ENCODE data around the gene RFXAP.

RFXAP gene

DNA sequence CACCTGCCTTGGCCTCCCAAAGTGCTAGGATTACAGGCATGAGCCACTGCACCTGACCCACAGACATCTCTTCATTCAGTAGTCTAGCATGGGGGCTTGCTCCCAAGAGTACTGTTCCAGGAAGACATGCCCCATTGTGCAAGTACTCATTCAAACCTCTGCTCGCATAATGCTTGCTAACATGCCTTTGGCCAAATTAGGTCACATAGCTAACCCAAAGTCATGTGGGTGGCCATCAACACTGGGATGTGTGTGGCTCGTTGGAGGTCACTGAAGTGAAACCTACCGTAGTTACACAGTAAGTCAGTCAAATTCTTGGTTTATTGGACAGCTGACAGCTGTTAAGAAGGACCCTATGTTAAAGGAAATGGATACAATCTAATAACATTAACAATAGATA lies 20.3 kb downstream of the RFXAP start:
- Histone ChIP-seq H3K4me1 (ENCODE audit: control insufficient read depth in 2 of 2, insufficient read depth in 2 of 2, low read length in 2 of 2) (no peaks in the 10 kb centered on the region), H3K36me3 (ENCODE audit: control insufficient read depth in 2 of 2, insufficient read depth in 2 of 2, low read length in 2 of 2) (no peaks in the 10 kb centered on the region), H3K9ac (ENCODE audit: low read depth in 1 of 2, low read length in 2 of 2) (no peak overlapping the region), H3K9me3 (ENCODE audit: control insufficient read depth in 2 of 2, low read length in 2 of 2) (no peaks in the 10 kb centered on the region), H3K27me3 (ENCODE audit: control insufficient read depth in 2 of 2, insufficient read depth in 2 of 2, low read length in 2 of 2) (no peaks in the 10 kb centered on the region), H3K27ac (ENCODE audit: low read depth in 2 of 2, low read length in 2 of 2) (no peak overlapping the region), H3K4me3 (ENCODE audit: low read length in 2 of 2) (no peak overlapping the region)

DNA sequence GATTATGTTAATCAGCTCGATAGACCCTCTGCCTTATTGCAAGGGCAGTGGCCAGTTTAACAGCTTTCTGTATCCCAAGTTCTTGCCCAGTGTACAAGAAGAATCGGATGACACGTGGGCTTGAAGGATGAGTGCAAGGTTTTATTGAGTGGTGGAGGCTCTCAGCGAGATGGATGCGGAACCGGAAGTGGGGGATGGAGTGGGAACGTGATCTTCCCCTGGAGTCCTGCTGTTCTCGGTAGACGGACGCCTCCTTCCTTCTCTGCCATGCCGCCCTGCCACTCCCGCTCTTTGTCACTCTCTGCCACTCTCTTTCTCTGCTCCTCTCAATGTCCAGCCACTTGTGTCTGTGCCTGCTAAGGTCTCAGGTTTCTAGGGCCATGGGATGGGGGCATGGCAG lies 21.0 kb downstream of the RFXAP start:
- no peaks in the 10 kb centered on the region for H3K27me3 ChIP-seq (ENCODE audit: control insufficient read depth in 2 of 2, insufficient read depth in 2 of 2, low read length in 2 of 2)
- H3K9ac ChIP-seq (ENCODE audit: low read depth in 1 of 2, low read length in 2 of 2), result no peak overlapping the region
- no peak overlapping the region for H3K27ac ChIP-seq (ENCODE audit: low read depth in 2 of 2, low read length in 2 of 2)
- no peak overlapping the region for H3K4me3 ChIP-seq (ENCODE audit: low read length in 2 of 2)
- H3K9me3 ChIP-seq (ENCODE audit: control insufficient read depth in 2 of 2, low read length in 2 of 2), result no peaks in the 10 kb centered on the region
- H3K36me3 ChIP-seq (ENCODE audit: control insufficient read depth in 2 of 2, insufficient read depth in 2 of 2, low read length in 2 of 2), result no peaks in the 10 kb centered on the region
- H3K4me1 ChIP-seq (ENCODE audit: control insufficient read depth in 2 of 2, insufficient read depth in 2 of 2, low read length in 2 of 2), result no peaks in the 10 kb centered on the region

DNA sequence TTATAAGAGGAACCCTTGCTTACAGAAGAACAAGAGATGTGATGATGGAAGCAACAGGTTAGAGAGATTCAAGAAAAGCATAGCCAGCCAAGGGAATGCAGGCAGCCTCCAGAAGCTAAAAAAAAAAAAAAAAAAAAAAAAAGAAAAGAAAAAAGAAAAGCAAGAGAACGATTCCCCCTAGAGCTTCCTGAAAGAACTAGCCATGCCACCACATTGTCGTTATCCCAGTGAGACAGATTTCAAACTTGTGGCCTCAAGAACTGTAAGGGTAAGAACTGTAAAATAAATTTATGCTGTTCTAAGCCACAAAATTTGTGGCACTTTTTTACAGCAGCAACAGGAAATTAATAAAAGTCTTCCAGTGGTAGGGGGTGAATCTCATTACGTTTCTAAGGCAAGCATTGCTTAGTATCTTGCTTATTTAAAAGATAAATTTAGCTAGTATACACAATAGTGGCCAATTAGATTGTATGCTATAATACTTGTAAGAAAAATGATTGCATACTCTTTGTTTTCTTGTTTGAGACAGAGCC lies 21.8 kb downstream of the RFXAP start:
- no peak overlapping the region for H3K9ac ChIP-seq (ENCODE audit: low read depth in 1 of 2, low read length in 2 of 2)
- H3K27ac ChIP-seq (ENCODE audit: low read depth in 2 of 2, low read length in 2 of 2), result no peak overlapping the region
- no peaks in the 10 kb centered on the region for H3K9me3 ChIP-seq (ENCODE audit: control insufficient read depth in 2 of 2, low read length in 2 of 2)
- no peak overlapping the region for H3K4me3 ChIP-seq (ENCODE audit: low read length in 2 of 2)
- no peaks in the 10 kb centered on the region for H3K4me1 ChIP-seq (ENCODE audit: control insufficient read depth in 2 of 2, insufficient read depth in 2 of 2, low read length in 2 of 2)
- H3K27me3 ChIP-seq (ENCODE audit: control insufficient read depth in 2 of 2, insufficient read depth in 2 of 2, low read length in 2 of 2), result no peaks in the 10 kb centered on the region
- H3K36me3 ChIP-seq (ENCODE audit: control insufficient read depth in 2 of 2, insufficient read depth in 2 of 2, low read length in 2 of 2), result no peaks in the 10 kb centered on the region

DNA sequence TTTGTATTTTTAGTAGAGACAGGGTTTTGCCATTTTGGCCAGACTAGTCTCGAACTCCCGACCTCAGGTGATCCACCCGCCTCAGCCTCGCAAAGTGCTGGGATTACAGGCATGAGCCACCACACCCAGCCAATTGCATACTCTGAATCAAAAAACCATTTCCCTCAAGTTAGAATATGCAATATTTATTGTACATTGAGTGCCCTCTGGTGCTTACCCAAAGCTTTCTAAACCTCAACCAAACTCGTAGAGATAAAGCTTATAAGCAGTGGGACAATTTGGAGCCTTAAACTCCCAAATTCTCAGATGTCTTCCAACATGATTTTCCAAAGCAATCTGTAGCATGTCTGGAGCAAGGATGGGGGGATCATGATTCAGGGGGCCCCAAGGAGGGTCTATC lies 22.4 kb downstream of the RFXAP start:
- H3K9me3 ChIP-seq (ENCODE audit: control insufficient read depth in 2 of 2, low read length in 2 of 2), result no peaks in the 10 kb centered on the region
- no peak overlapping the region for H3K27ac ChIP-seq (ENCODE audit: low read depth in 2 of 2, low read length in 2 of 2)
- no peaks in the 10 kb centered on the region for H3K27me3 ChIP-seq (ENCODE audit: control insufficient read depth in 2 of 2, insufficient read depth in 2 of 2, low read length in 2 of 2)
- H3K36me3 ChIP-seq (ENCODE audit: control insufficient read depth in 2 of 2, insufficient read depth in 2 of 2, low read length in 2 of 2), result no peaks in the 10 kb centered on the region
- H3K9ac ChIP-seq (ENCODE audit: low read depth in 1 of 2, low read length in 2 of 2), result no peak overlapping the region
- H3K4me3 ChIP-seq (ENCODE audit: low read length in 2 of 2), result no peak overlapping the region
- H3K4me1 ChIP-seq (ENCODE audit: control insufficient read depth in 2 of 2, insufficient read depth in 2 of 2, low read length in 2 of 2), result no peaks in the 10 kb centered on the region

DNA sequence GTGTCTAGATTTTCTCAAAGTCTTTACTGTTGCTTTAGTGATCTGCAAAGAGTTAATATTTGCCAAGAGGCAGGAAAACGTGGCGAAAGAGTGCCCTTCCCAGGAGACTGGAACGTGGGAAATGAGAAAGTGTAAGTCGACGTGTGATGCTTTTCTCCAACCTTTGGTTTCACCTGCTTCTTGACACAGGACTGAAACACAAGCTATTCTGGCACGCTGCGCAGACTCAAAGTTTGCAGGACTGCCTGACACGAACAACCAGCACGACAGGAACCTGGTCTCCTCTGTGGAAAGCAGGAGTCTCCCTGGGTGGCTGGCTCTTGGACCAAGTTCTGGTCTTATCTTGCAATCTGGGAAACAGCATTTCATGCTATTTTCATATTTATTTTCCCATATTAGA lies 28.6 kb downstream of the RFXAP start:
- no peak overlapping the region for H3K4me3 ChIP-seq (ENCODE audit: low read length in 2 of 2)
- H3K27me3 ChIP-seq (ENCODE audit: control insufficient read depth in 2 of 2, insufficient read depth in 2 of 2, low read length in 2 of 2), result no peaks in the 10 kb centered on the region
- no peak overlapping the region for H3K27ac ChIP-seq (ENCODE audit: low read depth in 2 of 2, low read length in 2 of 2)
- no peaks in the 10 kb centered on the region for H3K4me1 ChIP-seq (ENCODE audit: control insufficient read depth in 2 of 2, insufficient read depth in 2 of 2, low read length in 2 of 2)
- no peaks in the 10 kb centered on the region for H3K36me3 ChIP-seq (ENCODE audit: control insufficient read depth in 2 of 2, insufficient read depth in 2 of 2, low read length in 2 of 2)
- no peaks in the 10 kb centered on the region for H3K9me3 ChIP-seq (ENCODE audit: control insufficient read depth in 2 of 2, low read length in 2 of 2)
- no peak overlapping the region for H3K9ac ChIP-seq (ENCODE audit: low read depth in 1 of 2, low read length in 2 of 2)

DNA sequence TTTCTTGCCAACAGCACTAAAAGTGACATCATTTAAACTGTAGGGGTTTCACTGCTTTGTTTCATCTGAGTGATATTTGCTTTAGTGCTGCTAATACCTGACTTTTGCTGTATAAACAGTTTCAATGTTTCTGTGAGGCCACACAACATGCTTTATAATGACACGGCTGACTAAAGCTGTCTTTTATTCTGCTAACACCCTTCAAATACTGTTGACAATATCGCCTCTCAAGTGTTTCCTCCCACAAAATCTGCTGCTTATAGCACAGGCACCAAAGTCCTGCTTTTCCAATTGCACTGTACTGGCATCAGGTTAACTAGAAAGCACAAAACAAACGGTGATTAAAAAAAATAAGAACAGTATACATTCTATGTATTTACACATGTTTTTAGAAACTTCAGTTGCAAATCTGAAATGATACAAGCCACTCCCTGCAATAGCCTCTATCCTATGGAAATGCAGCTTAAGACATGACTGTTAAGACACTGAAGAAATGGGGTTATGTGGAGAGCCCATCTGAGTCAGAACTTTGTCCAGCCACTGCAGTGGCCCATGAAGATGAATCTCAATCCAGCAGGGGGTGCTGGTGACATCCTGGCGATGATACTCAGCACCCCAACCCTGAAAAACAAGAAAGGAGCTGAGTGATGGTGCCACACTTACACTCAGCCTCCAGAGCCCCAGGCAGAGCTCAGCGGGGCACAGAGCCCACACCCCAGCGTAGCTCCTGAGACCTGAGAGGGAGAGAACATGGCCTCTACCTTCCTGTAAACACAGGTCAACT lies 29.4 kb downstream of the RFXAP start:
- Histone ChIP-seq H3K4me3 (ENCODE audit: low read length in 2 of 2) (no peak overlapping the region), H3K27ac (ENCODE audit: low read depth in 2 of 2, low read length in 2 of 2) (no peak overlapping the region), H3K27me3 (ENCODE audit: control insufficient read depth in 2 of 2, insufficient read depth in 2 of 2, low read length in 2 of 2) (no peaks in the 10 kb centered on the region), H3K9ac (ENCODE audit: low read depth in 1 of 2, low read length in 2 of 2) (no peak overlapping the region), H3K4me1 (ENCODE audit: control insufficient read depth in 2 of 2, insufficient read depth in 2 of 2, low read length in 2 of 2) (no peaks in the 10 kb centered on the region), H3K9me3 (ENCODE audit: control insufficient read depth in 2 of 2, low read length in 2 of 2) (no peaks in the 10 kb centered on the region), H3K36me3 (ENCODE audit: control insufficient read depth in 2 of 2, insufficient read depth in 2 of 2, low read length in 2 of 2) (peaks cover 2% of the 10 kb centered on the region in 2 donors)

DNA sequence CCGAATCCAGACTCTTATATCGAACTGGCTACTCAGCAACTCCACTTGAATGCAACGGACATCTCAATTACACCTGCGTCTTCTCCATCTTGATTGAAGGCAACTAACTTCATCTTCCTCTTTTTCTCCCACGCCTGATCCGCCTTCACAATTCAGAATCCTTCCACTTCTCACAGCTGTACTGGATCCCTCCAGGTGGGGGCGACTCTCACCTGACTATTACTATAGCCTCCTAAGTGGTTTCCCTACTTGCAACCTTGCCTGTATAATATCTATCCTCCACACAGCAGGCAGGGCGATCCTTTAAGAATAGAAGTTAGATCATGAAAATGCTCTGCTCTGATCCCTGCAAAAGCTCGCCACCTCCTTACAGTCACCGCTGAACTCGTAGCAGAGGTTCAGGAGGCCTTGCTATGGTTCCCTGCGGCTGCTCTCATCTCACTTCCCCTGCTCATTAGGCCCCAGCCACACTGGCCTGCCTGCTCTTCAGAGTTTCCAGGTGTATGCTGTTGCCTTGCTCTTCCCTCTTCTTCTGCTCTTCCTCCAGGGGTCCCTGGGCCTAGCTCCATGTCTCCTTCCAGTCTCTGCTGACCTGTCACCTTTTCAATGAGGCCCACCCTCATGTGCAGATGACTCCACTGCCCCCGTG lies 31.9 kb downstream of the RFXAP start:
- Histone ChIP-seq H3K9ac (ENCODE audit: low read depth in 1 of 2, low read length in 2 of 2) (no peak overlapping the region), H3K9me3 (ENCODE audit: control insufficient read depth in 2 of 2, low read length in 2 of 2) (no peaks in the 10 kb centered on the region), H3K4me1 (ENCODE audit: control insufficient read depth in 2 of 2, insufficient read depth in 2 of 2, low read length in 2 of 2) (no peaks in the 10 kb centered on the region), H3K27ac (ENCODE audit: low read depth in 2 of 2, low read length in 2 of 2) (no peak overlapping the region), H3K36me3 (ENCODE audit: control insufficient read depth in 2 of 2, insufficient read depth in 2 of 2, low read length in 2 of 2) (peaks cover 4% of the 10 kb centered on the region in 2 donors), H3K4me3 (ENCODE audit: low read length in 2 of 2) (no peak overlapping the region), H3K27me3 (ENCODE audit: control insufficient read depth in 2 of 2, insufficient read depth in 2 of 2, low read length in 2 of 2) (no peaks in the 10 kb centered on the region)

DNA sequence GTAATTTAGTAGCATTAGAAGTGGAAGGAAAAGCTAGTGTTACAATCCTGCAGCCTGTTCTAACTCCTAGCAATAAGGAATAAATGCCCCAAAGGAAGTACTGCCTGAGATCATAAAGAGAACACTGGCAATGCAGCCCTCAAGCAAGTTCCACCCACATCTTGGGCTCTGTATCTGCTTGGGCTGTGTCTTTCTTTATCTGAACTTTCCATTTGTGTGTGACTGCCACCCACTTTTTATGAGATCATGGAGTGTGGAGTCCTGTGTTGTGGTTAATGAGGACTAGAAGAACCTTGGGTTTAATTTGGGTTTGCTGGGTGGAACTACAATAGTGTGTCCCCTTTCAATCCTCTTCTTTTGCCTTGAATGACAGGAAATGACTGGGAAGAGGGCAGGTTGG lies 38.2 kb downstream of the RFXAP start:
- no peak overlapping the region for H3K27ac ChIP-seq (ENCODE audit: low read depth in 2 of 2, low read length in 2 of 2)
- H3K9me3 ChIP-seq (ENCODE audit: control insufficient read depth in 2 of 2, low read length in 2 of 2), result no peaks in the 10 kb centered on the region
- no peak overlapping the region for H3K4me3 ChIP-seq (ENCODE audit: low read length in 2 of 2)
- no peaks in the 10 kb centered on the region for H3K4me1 ChIP-seq (ENCODE audit: control insufficient read depth in 2 of 2, insufficient read depth in 2 of 2, low read length in 2 of 2)
- no peaks in the 10 kb centered on the region for H3K27me3 ChIP-seq (ENCODE audit: control insufficient read depth in 2 of 2, insufficient read depth in 2 of 2, low read length in 2 of 2)
- H3K36me3 ChIP-seq (ENCODE audit: control insufficient read depth in 2 of 2, insufficient read depth in 2 of 2, low read length in 2 of 2), result peaks cover 4% of the 10 kb centered on the region in 2 donors
- H3K9ac ChIP-seq (ENCODE audit: low read depth in 1 of 2, low read length in 2 of 2), result no peak overlapping the region

DNA sequence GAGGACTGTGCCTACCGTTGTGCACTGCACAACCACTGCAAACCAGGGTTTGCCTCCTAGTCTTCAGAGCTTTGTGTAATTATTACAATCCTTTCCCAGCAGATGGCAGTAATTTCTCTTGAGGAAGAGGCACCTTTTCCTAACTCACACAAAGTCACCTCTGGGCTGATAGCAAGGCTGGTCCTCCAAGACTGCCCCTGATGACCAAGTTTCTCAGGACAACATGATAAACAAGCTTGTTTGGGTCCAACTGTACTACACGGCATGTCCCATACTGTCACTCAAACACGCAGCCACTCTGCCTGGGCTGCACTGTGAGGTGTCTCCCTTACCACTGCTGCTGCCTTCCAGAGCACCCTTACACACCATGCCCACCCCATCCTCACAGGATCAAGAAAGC lies 39.3 kb downstream of the RFXAP start:
- H3K4me1 ChIP-seq (ENCODE audit: control insufficient read depth in 2 of 2, insufficient read depth in 2 of 2, low read length in 2 of 2), result no peaks in the 10 kb centered on the region
- peaks cover 3% of the 10 kb centered on the region in 2 donors for H3K36me3 ChIP-seq (ENCODE audit: control insufficient read depth in 2 of 2, insufficient read depth in 2 of 2, low read length in 2 of 2)
- H3K27ac ChIP-seq (ENCODE audit: low read depth in 2 of 2, low read length in 2 of 2), result no peak overlapping the region
- H3K27me3 ChIP-seq (ENCODE audit: control insufficient read depth in 2 of 2, insufficient read depth in 2 of 2, low read length in 2 of 2), result no peaks in the 10 kb centered on the region
- H3K9me3 ChIP-seq (ENCODE audit: control insufficient read depth in 2 of 2, low read length in 2 of 2), result no peaks in the 10 kb centered on the region
- no peak overlapping the region for H3K4me3 ChIP-seq (ENCODE audit: low read length in 2 of 2)
- H3K9ac ChIP-seq (ENCODE audit: low read depth in 1 of 2, low read length in 2 of 2), result no peak overlapping the region

DNA sequence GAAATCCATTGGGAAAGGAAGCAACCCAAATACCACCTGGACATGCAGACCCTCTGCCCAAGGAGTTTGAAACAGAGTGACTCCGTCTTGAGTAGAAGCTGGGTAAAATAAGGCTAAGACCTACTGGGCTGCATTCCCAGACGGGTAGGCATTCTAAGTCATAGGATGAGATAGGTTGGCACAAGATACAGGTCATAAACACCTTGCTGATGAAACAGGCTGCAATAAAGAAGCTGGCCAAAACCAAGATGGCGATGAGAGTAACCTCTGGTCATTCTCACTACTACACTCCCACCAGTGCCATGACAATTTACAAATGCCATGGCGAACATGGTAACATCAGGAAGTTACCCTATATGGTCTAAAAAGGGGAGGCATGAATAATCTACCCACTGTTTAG lies 40.2 kb downstream of the RFXAP start:
- H3K9ac ChIP-seq (ENCODE audit: low read depth in 1 of 2, low read length in 2 of 2), result no peak overlapping the region
- no peak overlapping the region for H3K4me3 ChIP-seq (ENCODE audit: low read length in 2 of 2)

More for the DNA sequence above, 40.2 kb downstream of the RFXAP start:
- no peaks in the 10 kb centered on the region for H3K9me3 ChIP-seq (ENCODE audit: control insufficient read depth in 2 of 2, low read length in 2 of 2)
- H3K27ac ChIP-seq (ENCODE audit: low read depth in 2 of 2, low read length in 2 of 2), result no peak overlapping the region
- no peaks in the 10 kb centered on the region for H3K36me3 ChIP-seq (ENCODE audit: control insufficient read depth in 2 of 2, insufficient read depth in 2 of 2, low read length in 2 of 2)
- H3K4me1 ChIP-seq (ENCODE audit: control insufficient read depth in 2 of 2, insufficient read depth in 2 of 2, low read length in 2 of 2), result no peaks in the 10 kb centered on the region
- no peaks in the 10 kb centered on the region for H3K27me3 ChIP-seq (ENCODE audit: control insufficient read depth in 2 of 2, insufficient read depth in 2 of 2, low read length in 2 of 2)

All from mucosa of rectum (tissue), 2 donors.